C4-2B (cell line): ENCODE data around the gene ZNF714.

Experiments used
- H3K27ac ChIP-seq: fragments of 450-650 bp; 2 replicates; pipeline ENCODE4 v1.5.1; 2017
- CTCF ChIP-seq: fragments of 450-650 bp; conservative IDR thresholded peaks from 2 replicates; pipeline ENCODE4 v1.5.1; 2017; ENCODE audit warnings: mild to moderate bottlenecking
- ZFX ChIP-seq: fragments of 450-650 bp; IDR thresholded peaks from 2 replicates; pipeline ENCODE4 v1.6.1; 2017

Gene ZNF714

GRCh38 chr19:21115430-21115829, 33.4 kb downstream of the ZNF714 start:
- TF ChIP-seq CTCF = no peak
- no peak for TF ChIP-seq ZFX
- H3K27ac ChIP-seq = no peak overlapping the region

- H3K27ac ChIP-seq = no peak overlapping the region
- TF ChIP-seq ZFX = no peak
- no peak for TF ChIP-seq CTCF
Observed at GRCh38 chr19:21117041-21117907, 35.3 kb downstream of the ZNF714 start.

- no peak for TF ChIP-seq CTCF
- TF ChIP-seq ZFX = no peak
- H3K27ac ChIP-seq = no peak overlapping the region
Observed at GRCh38 chr19:21126078-21126477, 44.1 kb downstream of the ZNF714 start.

- no peak for TF ChIP-seq CTCF
- TF ChIP-seq ZFX = no peak
- H3K27ac ChIP-seq = no peak overlapping the region
Observed at GRCh38 chr19:21127001-21127400, 45.0 kb downstream of the ZNF714 start.

GRCh38 chr19:21127898-21128297, 45.9 kb downstream of the ZNF714 start:
- no peak for TF ChIP-seq CTCF
- TF ChIP-seq ZFX = no peak
- no peak overlapping the region for H3K27ac ChIP-seq

GRCh38 chr19:21128901-21129698, 47.1 kb downstream of the ZNF714 start:
- TF ChIP-seq CTCF = no peak
- no peak for TF ChIP-seq ZFX
- no peak overlapping the region; the same call in 1 of the 2 replicates for H3K27ac ChIP-seq
